Measurements from ENCODE around the gene SEPTIN10.

- TF ChIP-seq BACH2 (CRISPR knock-in tag; IDR thresholded peaks at IDR 0.05; ENCODE audit: borderline replicate concordance): no peak
- no peak for TF ChIP-seq ZNF8 (CRISPR knock-in tag; IDR thresholded peaks at IDR 0.05)
- TF ChIP-seq POU6F1 (CRISPR knock-in tag; IDR thresholded peaks at IDR 0.05; ENCODE audit: borderline replicate concordance, low read depth): no peak
Observed at GRCh38 chr2:109654326-109655050, 40.7 kb upstream of the SEPTIN10 start.
